HEK293 (cell line): ENCODE measurements around the gene HHAT.

ENCODE experiments used
- ELK4 ChIP-seq: IDR thresholded peaks from 2 replicates; pipeline ENCODE4 v1.6.1; 2011; ENCODE audit warnings: mild to moderate bottlenecking, low read depth, low read length, borderline replicate concordance
- GLI2 ChIP-seq: fragments of 450-650 bp; formaldehyde crosslinking; IDR thresholded peaks from 2 replicates; pipeline ENCODE4; 2017; ENCODE audit warnings: missing biosample characterization, missing genetic modification characterization, low read depth, borderline replicate concordance
- HOXA7 ChIP-seq: sonication (generic); formaldehyde crosslinking; IDR thresholded peaks from 2 replicates; pipeline ENCODE4 v1.8.1; 2022; ENCODE audit warnings: missing genetic modification reagents, borderline replicate concordance
- HOXC10 ChIP-seq: sonication (generic); formaldehyde crosslinking; IDR thresholded peaks from 2 replicates; pipeline ENCODE4 v1.8.1; 2023; ENCODE audit warnings: mild to moderate bottlenecking, missing genetic modification reagents
- KLF16 ChIP-seq: fragments of 450-650 bp; formaldehyde crosslinking; IDR thresholded peaks from 2 replicates; pipeline ENCODE4 v1.5.1; 2017; ENCODE audit warnings: missing biosample characterization, missing genetic modification characterization
- MZF1 ChIP-seq: fragments of 450-650 bp; formaldehyde crosslinking; IDR thresholded peaks from 2 replicates; pipeline ENCODE4 v1.5.1; 2017; ENCODE audit warnings: missing biosample characterization, missing genetic modification characterization, borderline replicate concordance
- OVOL3 ChIP-seq: fragments of 450-650 bp; formaldehyde crosslinking; IDR thresholded peaks from 2 replicates; pipeline ENCODE4 v1.5.1; 2016; ENCODE audit warnings: missing biosample characterization, missing genetic modification characterization
- PBX3 ChIP-seq: sonication (generic); formaldehyde crosslinking; IDR thresholded peaks from 2 replicates; pipeline ENCODE4 v1.8.1; 2022; ENCODE audit warnings: mild to moderate bottlenecking, moderate library complexity, missing genetic modification reagents
- YY1 ChIP-seq: fragments of 450-650 bp; formaldehyde crosslinking; IDR thresholded peaks from 2 replicates; pipeline ENCODE4 v1.5.1; 2018; ENCODE audit warnings: missing biosample characterization, missing genetic modification characterization
- ZBTB49 ChIP-seq: fragments of 450-650 bp; formaldehyde crosslinking; IDR thresholded peaks from 2 replicates; pipeline ENCODE4 v1.5.1; 2016; ENCODE audit warnings: missing biosample characterization, missing genetic modification characterization, low read depth
- ZBTB8A ChIP-seq: fragments of 450-650 bp; formaldehyde crosslinking; IDR thresholded peaks from 2 replicates; pipeline ENCODE4 v1.5.1; 2016; ENCODE audit warnings: missing biosample characterization, missing genetic modification characterization
- ZEB2 ChIP-seq: fragments of 450-650 bp; formaldehyde crosslinking; IDR thresholded peaks from 2 replicates; pipeline ENCODE4 v1.5.1; 2016; ENCODE audit warnings: missing biosample characterization, missing genetic modification characterization
- ZNF10 ChIP-seq: fragments of 450-650 bp; formaldehyde crosslinking; IDR thresholded peaks from 2 replicates; pipeline ENCODE4 v1.5.1; 2017; ENCODE audit warnings: missing biosample characterization, missing genetic modification characterization
- ZNF140 ChIP-seq: fragments of 450-650 bp; formaldehyde crosslinking; IDR thresholded peaks from 2 replicates; pipeline ENCODE4 v1.5.1; 2016; ENCODE audit warnings: missing biosample characterization, missing genetic modification characterization
- ZNF211 ChIP-seq: fragments of 450-650 bp; formaldehyde crosslinking; IDR thresholded peaks from 2 replicates; pipeline ENCODE4 v1.5.1; 2016; ENCODE audit warnings: low read depth, missing biosample characterization, missing genetic modification characterization
- ZNF221 ChIP-seq: fragments of 450-650 bp; formaldehyde crosslinking; IDR thresholded peaks from 2 replicates; pipeline ENCODE4 v1.5.1; 2017; ENCODE audit warnings: missing biosample characterization, missing genetic modification characterization, borderline replicate concordance
- ZNF350 ChIP-seq: fragments of 450-650 bp; formaldehyde crosslinking; IDR thresholded peaks from 2 replicates; pipeline ENCODE4 v1.5.0; 2017; ENCODE audit warnings: missing biosample characterization, mild to moderate bottlenecking, missing genetic modification characterization
- ZNF423 ChIP-seq: fragments of 450-650 bp; formaldehyde crosslinking; IDR thresholded peaks from 2 replicates; pipeline ENCODE4 v1.5.1; 2016; ENCODE audit warnings: missing biosample characterization, missing genetic modification characterization
- ZNF544 ChIP-seq: fragments of 450-650 bp; formaldehyde crosslinking; IDR thresholded peaks from 2 replicates; pipeline ENCODE4 v1.5.0; 2017; ENCODE audit warnings: missing biosample characterization, missing genetic modification characterization
- ZNF626 ChIP-seq: fragments of 450-650 bp; sonication (Bioruptor Pico); formaldehyde crosslinking; IDR thresholded peaks from 2 replicates; pipeline ENCODE4 v1.5.1; 2018; ENCODE audit warnings: missing biosample characterization, missing genetic modification characterization, inconsistent platforms
- ZNF654 ChIP-seq: fragments of 450-650 bp; formaldehyde crosslinking; IDR thresholded peaks from 2 replicates; pipeline ENCODE4 v1.5.1; 2016; ENCODE audit warnings: low read depth, missing biosample characterization, missing genetic modification characterization
- ZNF792 ChIP-seq: fragments of 450-650 bp; formaldehyde crosslinking; IDR thresholded peaks from 2 replicates; pipeline ENCODE4 v1.5.1; 2016; ENCODE audit warnings: missing biosample characterization, missing genetic modification characterization
- ZNF830 ChIP-seq: fragments of 450-650 bp; IDR thresholded peaks from 2 replicates; pipeline ENCODE4 v1.5.0; 2018; ENCODE audit warnings: missing biosample characterization, missing genetic modification characterization, low read depth, mild to moderate bottlenecking, moderate library complexity
- ZNF843 ChIP-seq: fragments of 450-650 bp; formaldehyde crosslinking; IDR thresholded peaks from 2 replicates; pipeline ENCODE4 v1.5.1; 2016; ENCODE audit warnings: missing biosample characterization, missing genetic modification characterization
- TF ChIP-seq, protein P1 (sequence below): fragments of 450-650 bp; formaldehyde crosslinking; IDR thresholded peaks from 2 replicates; pipeline ENCODE4 v1.5.1; 2017; ENCODE audit warnings: missing biosample characterization, mild to moderate bottlenecking, missing genetic modification characterization, moderate library complexity
- TF ChIP-seq, protein P2 (sequence below): fragments of 450-650 bp; formaldehyde crosslinking; conservative IDR thresholded peaks from 2 replicates; pipeline ENCODE4 v1.5.1; 2016; ENCODE audit warnings: low read depth, missing biosample characterization, missing genetic modification characterization
- TF ChIP-seq, protein P3 (sequence below): fragments of 450-650 bp; formaldehyde crosslinking; IDR thresholded peaks from 2 replicates; pipeline ENCODE4 v1.5.1; 2016; ENCODE audit warnings: missing biosample characterization, missing genetic modification characterization

HHAT gene

DNA sequence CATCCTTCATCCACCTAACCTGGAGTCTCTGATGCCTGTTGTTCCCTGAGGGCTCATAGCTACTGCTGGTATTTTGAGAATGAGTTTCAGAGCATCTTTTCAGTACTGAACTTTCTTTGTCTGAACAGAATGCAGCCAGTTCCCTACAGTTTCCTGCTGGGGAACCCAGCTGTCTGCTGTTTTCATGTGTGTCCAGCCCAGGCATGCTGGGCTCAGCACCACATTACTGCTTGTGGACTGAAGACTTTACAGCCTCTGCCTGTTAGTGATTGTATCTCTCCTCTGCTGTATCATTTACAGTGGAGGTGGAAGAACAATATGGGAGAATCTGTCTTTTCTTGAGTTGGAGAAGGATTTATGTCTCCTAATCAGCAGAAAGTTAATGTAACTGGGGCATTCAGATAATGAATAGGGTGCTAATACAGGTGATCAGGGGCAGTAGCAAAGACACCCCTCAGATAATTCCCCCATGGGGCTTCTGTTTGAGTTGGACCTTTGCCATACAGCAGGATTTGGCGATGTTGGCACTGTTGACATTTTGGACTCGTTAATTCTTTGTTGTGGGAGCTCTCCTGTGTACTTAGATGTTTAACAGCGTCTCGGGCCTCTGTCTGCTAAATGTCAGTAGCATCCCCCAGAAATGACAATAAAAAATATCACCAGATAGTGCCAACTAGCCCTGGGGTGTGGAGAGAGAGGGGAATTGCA lies 207.7 kb downstream of the HHAT start (continued):
- no peak for TF ChIP-seq GLI2
- TF ChIP-seq ZNF10 (tag by site-specific recombination), result no peak
- TF ChIP-seq ZNF626 (tag by site-specific recombination), result no peak
- no peak for TF ChIP-seq ZNF544 (tag by site-specific recombination)
- TF ChIP-seq ZNF792 (tag by site-specific recombination), result no peak
- no peak for TF ChIP-seq ZBTB49 (tag by site-specific recombination)
- TF ChIP-seq HOXC10 (CRISPR knock-in tag), result no peak
- TF ChIP-seq ZBTB8A (tag by site-specific recombination), result 0 out of 2 replicates have a peak, but pooled peaks have one; percentile 24
- no peak for TF ChIP-seq ZNF423 (tag by site-specific recombination)
- no peak for TF ChIP-seq ZNF654
- TF ChIP-seq ZNF211, result no peak
- no peak for TF ChIP-seq KLF16 (tag by site-specific recombination)
- TF ChIP-seq, protein P1, sequence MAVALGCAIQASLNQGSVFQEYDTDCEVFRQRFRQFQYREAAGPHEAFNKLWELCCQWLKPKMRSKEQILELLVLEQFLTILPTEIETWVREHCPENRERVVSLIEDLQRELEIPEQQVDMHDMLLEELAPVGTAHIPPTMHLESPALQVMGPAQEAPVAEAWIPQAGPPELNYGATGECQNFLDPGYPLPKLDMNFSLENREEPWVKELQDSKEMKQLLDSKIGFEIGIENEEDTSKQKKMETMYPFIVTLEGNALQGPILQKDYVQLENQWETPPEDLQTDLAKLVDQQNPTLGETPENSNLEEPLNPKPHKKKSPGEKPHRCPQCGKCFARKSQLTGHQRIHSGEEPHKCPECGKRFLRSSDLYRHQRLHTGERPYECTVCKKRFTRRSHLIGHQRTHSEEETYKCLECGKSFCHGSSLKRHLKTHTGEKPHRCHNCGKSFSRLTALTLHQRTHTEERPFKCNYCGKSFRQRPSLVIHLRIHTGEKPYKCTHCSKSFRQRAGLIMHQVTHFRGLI (tag by site-specific recombination), result peak; percentile 70
- peak; percentile 36; the same call in 1 of the 2 replicates for TF ChIP-seq ZNF140 (tag by site-specific recombination)
- no peak for TF ChIP-seq OVOL3
- no peak for TF ChIP-seq HOXA7 (CRISPR knock-in tag)
- TF ChIP-seq ELK4, result no peak
- no peak for TF ChIP-seq PBX3
- no peak for TF ChIP-seq YY1
- TF ChIP-seq ZEB2 (tag by site-specific recombination), result 0 out of 2 replicates have a peak, but pooled peaks have one; percentile 30
- no peak for TF ChIP-seq ZNF830 (tag by site-specific recombination)
- no peak for TF ChIP-seq MZF1 (tag by site-specific recombination)
- TF ChIP-seq, protein P2, sequence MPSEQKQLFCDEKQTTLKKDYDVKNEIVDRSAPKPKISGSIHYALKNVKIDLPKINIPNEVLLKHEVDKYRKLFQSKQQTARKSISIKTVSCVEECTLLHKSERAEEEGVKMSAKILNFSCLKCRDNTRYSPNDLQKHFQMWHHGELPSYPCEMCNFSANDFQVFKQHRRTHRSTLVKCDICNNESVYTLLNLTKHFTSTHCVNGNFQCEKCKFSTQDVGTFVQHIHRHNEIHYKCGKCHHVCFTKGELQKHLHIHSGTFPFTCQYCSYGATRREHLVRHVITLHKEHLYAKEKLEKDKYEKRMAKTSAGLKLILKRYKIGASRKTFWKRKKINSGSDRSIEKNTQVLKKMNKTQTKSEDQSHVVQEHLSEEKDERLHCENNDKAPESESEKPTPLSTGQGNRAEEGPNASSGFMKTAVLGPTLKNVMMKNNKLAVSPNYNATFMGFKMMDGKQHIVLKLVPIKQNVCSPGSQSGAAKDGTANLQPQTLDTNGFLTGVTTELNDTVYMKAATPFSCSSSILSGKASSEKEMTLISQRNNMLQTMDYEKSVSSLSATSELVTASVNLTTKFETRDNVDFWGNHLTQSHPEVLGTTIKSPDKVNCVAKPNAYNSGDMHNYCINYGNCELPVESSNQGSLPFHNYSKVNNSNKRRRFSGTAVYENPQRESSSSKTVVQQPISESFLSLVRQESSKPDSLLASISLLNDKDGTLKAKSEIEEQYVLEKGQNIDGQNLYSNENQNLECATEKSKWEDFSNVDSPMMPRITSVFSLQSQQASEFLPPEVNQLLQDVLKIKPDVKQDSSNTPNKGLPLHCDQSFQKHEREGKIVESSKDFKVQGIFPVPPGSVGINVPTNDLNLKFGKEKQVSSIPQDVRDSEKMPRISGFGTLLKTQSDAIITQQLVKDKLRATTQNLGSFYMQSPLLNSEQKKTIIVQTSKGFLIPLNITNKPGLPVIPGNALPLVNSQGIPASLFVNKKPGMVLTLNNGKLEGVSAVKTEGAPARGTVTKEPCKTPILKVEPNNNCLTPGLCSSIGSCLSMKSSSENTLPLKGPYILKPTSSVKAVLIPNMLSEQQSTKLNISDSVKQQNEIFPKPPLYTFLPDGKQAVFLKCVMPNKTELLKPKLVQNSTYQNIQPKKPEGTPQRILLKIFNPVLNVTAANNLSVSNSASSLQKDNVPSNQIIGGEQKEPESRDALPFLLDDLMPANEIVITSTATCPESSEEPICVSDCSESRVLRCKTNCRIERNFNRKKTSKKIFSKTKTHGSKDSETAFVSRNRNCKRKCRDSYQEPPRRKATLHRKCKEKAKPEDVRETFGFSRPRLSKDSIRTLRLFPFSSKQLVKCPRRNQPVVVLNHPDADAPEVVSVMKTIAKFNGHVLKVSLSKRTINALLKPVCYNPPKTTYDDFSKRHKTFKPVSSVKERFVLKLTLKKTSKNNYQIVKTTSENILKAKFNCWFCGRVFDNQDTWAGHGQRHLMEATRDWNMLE, result no peak
- TF ChIP-seq ZNF350 (tag by site-specific recombination), result no peak
- TF ChIP-seq, protein P3, sequence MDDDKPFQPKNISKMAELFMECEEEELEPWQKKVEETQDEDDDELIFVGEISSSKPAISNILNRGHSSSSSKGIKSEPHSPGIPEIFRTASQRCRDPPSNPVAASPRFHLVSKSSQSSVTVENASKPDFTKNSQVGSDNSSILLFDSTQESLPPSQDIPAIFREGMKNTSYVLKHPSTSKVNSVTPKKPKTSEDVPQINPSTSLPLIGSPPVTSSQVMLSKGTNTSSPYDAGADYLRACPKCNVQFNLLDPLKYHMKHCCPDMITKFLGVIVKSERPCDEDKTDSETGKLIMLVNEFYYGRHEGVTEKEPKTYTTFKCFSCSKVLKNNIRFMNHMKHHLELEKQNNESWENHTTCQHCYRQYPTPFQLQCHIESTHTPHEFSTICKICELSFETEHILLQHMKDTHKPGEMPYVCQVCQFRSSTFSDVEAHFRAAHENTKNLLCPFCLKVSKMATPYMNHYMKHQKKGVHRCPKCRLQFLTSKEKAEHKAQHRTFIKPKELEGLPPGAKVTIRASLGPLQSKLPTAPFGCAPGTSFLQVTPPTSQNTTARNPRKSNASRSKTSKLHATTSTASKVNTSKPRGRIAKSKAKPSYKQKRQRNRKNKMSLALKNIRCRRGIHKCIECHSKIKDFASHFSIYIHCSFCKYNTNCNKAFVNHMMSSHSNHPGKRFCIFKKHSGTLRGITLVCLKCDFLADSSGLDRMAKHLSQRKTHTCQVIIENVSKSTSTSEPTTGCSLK (tag by site-specific recombination), result no peak
- TF ChIP-seq ZNF221 (tag by site-specific recombination), result no peak
- TF ChIP-seq ZNF843 (tag by site-specific recombination), result peak; percentile 73; the same call in 1 of the 2 replicates
